ENCODE measurements around the gene ADAMTSL1. TPM values are rescaled to one million over a fixed set of nuclear protein-coding genes. Genes with fewer than 3 reads are reported as not detected.

The ADAMTSL1 gene
- total RNA-seq, 1 donor from 2014 or later: 11.4 TPM

DNA sequence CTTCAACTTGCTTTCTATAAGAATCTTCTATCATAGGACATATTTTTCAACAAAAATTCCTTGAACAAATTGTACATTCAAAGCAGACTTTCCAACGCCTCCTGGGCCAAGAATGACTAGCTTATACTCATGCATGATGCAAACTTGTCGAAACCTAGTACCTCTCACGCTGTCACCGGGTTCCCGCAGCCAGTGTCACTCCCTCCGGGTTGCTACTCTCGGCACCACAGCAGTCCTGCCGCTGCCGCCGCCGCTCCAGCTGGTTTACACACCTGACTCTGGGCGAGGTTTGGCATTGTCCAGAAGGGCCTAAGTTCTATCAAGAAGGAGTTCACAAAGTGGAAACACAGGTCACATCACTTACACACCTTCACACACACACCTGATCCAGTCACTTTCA, 244.4 kb downstream of the ADAMTSL1 start:
- DNase-seq (ENCODE audit: low spot score in 2 of 2) (no peak), FAIRE-seq (no peak)

GRCh38 chr9:18718932-18719331, 245.0 kb downstream of the ADAMTSL1 start:
- DNase-seq (ENCODE audit: low spot score in 2 of 2) (no peak), FAIRE-seq (no peak)

GRCh38 chr9:18720691-18721090, 246.7 kb downstream of the ADAMTSL1 start:
- FAIRE-seq (no peak), DNase-seq (ENCODE audit: low spot score in 2 of 2) (no peak)

DNA sequence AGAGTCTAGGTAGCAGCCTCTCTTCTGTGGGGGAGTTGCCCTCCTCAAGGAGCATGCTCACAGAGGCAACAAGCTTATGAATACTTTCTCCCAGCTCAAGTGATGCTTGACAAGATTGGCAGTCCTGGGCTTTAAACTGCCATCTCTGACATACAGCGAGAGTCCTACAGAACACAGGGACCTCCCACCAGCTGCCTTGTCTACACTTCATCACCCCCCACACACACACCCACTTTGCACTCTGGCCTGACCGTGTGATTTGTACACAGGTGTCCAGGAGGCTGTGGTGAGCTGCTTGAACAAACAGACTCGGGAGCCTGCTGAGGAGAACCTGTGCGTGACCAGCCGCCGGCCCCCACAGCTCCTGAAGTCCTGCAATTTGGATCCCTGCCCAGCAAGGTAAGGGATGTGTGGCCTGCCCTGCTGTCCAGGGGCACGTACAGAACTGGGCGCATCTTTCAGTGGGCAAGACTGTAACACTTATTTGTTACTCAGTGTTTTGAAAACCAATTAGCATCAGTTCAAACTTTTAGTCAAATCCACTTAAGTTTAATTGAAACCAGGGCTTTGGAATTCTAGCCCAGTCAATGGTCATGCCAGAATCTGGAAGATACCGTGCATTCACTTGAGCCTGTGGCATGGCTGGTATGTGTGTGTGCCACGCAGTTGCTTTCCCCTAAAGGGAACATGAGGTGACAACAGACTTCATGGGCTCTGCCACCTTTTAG, 247.5 kb downstream of the ADAMTSL1 start:
- FAIRE-seq: no peak

DNA sequence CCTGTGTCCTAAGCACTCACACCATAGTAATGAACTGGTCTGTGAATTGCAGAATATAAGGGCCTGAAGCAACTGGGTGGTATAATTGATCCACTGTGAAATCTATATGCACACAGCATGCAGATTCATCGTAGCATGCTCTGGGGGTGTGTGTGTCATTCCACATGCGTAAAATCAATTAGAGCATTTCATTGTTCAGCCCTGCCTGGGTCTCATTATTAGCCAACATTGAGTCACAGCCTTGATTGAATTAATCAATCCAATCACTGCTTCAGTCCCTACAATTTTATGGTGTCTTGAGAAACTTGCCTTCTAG, 248.0 kb downstream of the ADAMTSL1 start:
- FAIRE-seq (no peak), DNase-seq (ENCODE audit: low spot score in 2 of 2) (no peak)

More for the DNA sequence above, 247.5 kb downstream of the ADAMTSL1 start:
- no peak for DNase-seq (ENCODE audit: low spot score in 2 of 2)

DNA sequence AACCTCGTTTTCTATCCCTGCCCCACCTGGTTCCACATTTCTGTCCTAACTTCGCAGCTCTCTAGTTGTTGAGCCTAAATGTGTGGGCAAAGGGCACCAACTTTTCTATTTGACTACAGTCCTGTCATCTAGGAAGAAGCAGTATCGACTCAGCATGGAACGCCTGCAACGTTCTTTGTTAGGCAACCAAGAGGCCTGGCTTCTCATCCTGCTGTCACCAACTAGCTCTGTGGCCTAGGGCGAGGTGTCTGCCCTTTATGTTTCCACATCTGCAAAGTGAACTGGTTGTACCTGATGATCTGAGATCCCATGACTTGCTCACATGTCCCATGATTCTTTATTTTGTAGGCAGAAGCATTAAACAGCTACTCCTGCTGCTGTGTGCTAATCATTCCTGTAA, 248.9 kb downstream of the ADAMTSL1 start:
- no peak for FAIRE-seq
- no peak for DNase-seq (ENCODE audit: low spot score in 2 of 2)

DNA sequence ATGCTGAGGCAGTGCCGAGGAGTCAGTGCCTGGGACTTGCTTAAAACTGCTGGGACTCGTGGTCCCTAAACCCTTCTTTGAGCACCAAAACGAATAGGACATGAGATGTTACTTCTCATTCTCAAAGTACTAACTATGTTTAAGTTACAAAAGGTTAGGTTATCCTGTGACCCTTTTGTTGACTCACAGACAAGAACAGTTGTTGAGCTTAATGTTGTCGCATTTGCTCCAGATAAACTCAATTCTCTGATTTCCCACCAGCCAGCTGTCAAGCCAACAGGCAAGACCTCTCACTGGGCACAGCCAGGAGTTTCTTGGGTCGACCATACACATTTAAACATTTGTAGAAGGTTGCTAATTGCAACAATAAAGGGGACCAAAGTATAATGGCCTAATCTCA, 249.4 kb downstream of the ADAMTSL1 start:
- DNase-seq (ENCODE audit: low spot score in 2 of 2) (no peak), FAIRE-seq (no peak)

- DNase-seq (ENCODE audit: low spot score in 2 of 2) (no peak), FAIRE-seq (no peak)
Observed at GRCh38 chr9:18726546-18726945, 252.6 kb downstream of the ADAMTSL1 start.

DNA sequence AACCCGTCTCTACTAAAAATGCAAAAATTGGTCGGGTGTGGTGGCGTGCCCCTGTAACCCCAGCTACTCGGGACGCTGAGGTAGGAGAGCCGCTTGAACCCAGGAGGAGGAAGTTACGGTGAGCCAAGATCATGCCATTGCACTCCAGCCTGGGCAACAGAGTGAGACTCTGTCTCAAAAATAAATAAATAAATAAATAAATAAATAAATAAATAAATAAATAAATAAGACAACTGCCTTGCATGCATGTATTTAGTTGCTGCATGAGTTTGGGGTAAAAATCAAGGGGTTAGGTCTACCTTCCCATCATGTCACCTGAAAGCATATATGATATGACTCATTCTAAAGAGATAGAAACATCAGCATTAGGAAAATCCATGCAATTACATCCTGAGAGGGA, 254.0 kb downstream of the ADAMTSL1 start:
- DNase-seq (ENCODE audit: low spot score in 2 of 2): no peak
- no peak for FAIRE-seq

- DNase-seq (ENCODE audit: low spot score in 2 of 2) (no peak), FAIRE-seq (no peak)
Observed at GRCh38 chr9:18728642-18729041, 254.7 kb downstream of the ADAMTSL1 start.

DNA sequence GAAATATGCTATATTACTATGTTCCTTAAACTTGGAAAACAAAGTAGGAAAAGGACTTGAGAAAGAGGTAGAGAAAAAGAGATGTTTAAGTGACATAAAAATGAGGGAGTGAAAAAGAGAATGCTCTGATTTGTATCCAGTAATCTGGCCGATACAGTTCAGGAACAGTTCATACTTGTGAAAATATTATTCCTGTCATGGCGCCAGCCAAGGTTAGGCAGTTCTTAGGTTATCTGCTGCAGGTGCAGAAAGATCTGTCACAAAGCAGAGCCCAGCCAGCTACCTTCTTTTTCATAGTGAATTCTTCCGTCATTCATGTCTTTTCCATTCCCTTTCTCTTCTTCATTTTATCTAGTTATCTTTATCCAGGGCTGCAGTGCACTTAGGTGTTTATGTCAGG, 256.3 kb downstream of the ADAMTSL1 start:
- DNase-seq (ENCODE audit: low spot score in 2 of 2) (no peak), FAIRE-seq (no peak)

DNA sequence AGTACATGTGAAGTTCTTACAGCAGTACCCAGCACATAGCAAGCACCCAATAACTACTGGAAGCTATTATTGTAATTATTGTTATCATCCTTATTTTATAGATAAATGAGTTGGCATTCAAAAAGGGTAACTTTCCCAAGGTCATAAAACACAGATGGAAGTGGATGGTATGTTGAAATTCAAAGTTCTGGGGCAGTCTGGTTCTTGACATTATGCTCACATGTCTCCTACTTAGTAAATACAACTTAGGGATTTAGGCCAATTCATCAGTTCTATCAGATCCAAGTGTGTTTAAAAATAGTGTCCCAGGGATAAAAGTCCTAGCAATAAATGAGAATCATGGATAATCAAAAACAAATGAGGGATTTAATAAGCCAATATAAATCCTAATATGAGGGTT, 265.2 kb downstream of the ADAMTSL1 start:
- DNase-seq (ENCODE audit: low spot score in 2 of 2) (no peak), FAIRE-seq (no peak)

DNA sequence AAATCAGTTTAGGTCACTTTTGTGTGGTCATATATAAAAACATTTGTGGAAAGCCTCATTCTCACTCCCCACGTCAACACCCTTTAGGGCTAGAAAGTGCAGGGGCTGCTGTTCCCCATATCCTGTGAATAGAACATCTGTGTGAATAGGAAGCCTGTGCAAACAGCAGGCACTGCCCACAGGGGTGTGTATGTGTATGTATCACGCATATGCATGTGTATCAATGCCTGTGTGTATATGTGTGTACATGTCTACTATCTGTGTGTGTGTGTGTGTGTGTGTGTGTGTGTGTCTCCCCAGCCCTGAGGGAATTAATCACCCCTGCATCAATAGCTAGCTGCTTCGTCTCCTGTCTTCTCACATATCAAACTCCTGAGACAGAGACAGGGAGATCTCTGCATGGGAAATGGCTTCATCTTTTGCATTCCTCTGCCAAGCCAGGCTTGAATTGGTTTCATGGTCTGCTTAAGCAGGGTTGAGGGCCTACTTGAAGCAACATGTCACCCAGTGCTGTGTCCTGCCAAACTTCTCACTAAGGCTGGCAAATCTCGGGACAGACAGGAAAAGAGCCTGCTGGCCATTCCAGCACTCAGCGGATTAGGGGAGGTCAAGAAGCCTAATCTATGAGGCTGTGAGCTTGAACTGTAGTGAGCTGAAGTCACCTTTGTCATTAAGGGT, 265.8 kb downstream of the ADAMTSL1 start:
- FAIRE-seq (no peak), DNase-seq (ENCODE audit: low spot score in 2 of 2) (no peak)

GRCh38 chr9:18741359-18741758, 267.4 kb downstream of the ADAMTSL1 start:
- DNase-seq (ENCODE audit: low spot score in 2 of 2) (no peak), FAIRE-seq (no peak)

- no peak for DNase-seq (ENCODE audit: low spot score in 2 of 2)
Observed at GRCh38 chr9:18741945-18742344, 268.0 kb downstream of the ADAMTSL1 start.

DNA sequence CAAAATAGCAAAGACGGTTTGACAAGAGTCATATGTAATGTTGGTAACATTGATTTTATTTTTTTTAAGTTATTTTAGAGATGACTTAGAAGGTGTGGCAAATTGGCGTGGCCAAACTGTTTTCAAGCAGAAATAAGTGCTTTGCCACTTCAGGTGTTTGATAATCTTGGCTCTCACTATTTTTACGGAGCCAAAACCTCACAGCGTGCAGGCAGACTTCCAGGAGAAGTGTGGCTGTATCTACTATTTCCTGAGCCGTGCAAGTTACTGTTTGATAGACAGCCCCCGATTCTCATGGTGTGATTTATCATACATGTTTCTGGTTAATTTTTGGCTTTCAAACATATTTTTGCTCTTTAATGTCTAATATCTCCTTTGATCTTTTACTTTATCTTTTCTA, 269.5 kb downstream of the ADAMTSL1 start:
- FAIRE-seq (no peak), DNase-seq (ENCODE audit: low spot score in 2 of 2) (no peak)

More at GRCh38 chr9:18741945-18742344, 268.0 kb downstream of the ADAMTSL1 start:
- FAIRE-seq: no peak

GRCh38 chr9:18743971-18744370, 270.0 kb downstream of the ADAMTSL1 start:
- FAIRE-seq: no peak

GRCh38 chr9:18745710-18746109, 271.8 kb downstream of the ADAMTSL1 start:
- FAIRE-seq: no peak
- no peak for DNase-seq (ENCODE audit: low spot score in 2 of 2)

More at GRCh38 chr9:18743971-18744370, 270.0 kb downstream of the ADAMTSL1 start:
- DNase-seq (ENCODE audit: low spot score in 2 of 2): no peak

DNA sequence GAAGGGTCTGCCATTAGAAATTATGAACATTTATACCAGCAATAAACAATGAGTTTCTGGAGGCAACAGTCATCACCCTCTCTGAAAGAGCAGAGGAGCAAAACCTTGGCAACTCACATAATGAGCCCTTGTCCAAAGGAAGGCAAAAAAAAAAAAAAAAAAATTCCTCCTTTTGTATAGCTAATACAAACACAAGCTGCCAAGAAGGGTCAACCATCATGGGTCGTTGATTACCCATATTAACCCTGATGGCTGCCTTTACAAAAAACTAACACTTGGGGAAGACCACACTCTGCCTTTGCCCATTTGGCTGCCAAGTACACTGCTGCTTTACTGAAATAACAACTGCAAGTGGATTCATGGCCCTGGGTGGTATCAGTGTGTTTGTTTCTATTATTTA, 272.7 kb downstream of the ADAMTSL1 start:
- FAIRE-seq: no peak

DNA sequence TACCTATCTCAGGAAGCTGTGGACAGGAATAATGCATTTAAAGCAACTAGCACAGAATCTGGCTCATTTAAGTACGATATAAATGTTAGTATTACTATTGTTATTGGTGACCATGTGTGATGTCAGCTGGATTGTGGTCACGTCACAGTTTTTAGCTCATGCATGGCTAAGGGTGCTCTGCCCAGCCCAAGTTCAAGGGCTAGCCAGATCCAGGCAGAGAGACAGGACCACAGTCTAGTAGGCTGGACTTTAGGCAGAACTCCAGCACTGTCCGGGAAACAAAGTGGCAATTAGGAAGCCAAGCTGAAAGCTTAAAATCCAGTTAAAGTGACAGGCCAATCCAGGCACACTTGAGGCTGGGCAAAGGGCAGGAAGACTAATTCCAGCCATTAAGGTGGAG, 273.6 kb downstream of the ADAMTSL1 start:
- DNase-seq (ENCODE audit: low spot score in 2 of 2) (no peak), FAIRE-seq (no peak)

More for the DNA sequence above, 272.7 kb downstream of the ADAMTSL1 start:
- DNase-seq (ENCODE audit: low spot score in 2 of 2): peak in 1 of 2 donors; percentile 2

GRCh38 chr9:18748251-18748701, 274.3 kb downstream of the ADAMTSL1 start:
- FAIRE-seq (no peak), DNase-seq (ENCODE audit: low spot score in 2 of 2) (no peak)

DNA sequence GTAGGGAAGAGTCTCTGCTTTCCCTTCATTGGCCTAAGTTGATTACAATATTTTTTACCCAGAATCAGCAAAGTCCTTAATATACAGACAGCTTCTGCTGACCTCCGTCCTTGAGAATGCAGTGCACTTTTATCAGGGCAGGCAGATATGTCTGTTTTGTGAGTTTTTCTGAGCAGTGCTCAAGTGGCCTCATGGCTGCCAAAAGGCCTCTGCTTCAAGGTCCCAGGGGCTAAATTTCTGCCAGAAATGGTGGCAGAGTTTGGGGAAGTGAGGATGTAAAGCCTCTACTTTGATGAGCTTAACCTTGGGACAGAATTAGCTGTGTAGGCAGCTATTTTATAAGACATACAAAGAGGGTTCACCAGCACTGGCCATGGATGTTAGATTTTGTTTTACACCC, 275.8 kb downstream of the ADAMTSL1 start:
- DNase-seq (ENCODE audit: low spot score in 2 of 2) (no peak), FAIRE-seq (no peak)
